ENCODE data around the gene VWA3A.
A peak's percentile ranks its signal among the peaks of the same experiment; 100 is the strongest.
"Not testable (repeated sequence)": the region's sequence is repeated elsewhere in the genome, so short reads cannot be mapped to it uniquely, and the experiment has no call there.

Gene VWA3A

GRCh38 chr16:22183901-22184614, 91.7 kb downstream of the VWA3A start:
- no peak for DNase-seq (ENCODE audit: low read depth in 2 of 2)

- DNase-seq (ENCODE audit: low read depth in 2 of 2), result no peak
Observed at GRCh38 chr16:22184615-22184968, 92.3 kb downstream of the VWA3A start.

- DNase-seq (ENCODE audit: low read depth in 2 of 2), result no peak
Observed at GRCh38 chr16:22186517-22186916, 94.2 kb downstream of the VWA3A start.

GRCh38 chr16:22188267-22188594, 95.9 kb downstream of the VWA3A start:
- DNase-seq (ENCODE audit: low read depth in 2 of 2), result no peak

GRCh38 chr16:22188595-22189442, 96.5 kb downstream of the VWA3A start:
- peak; percentile 35 to 56 for DNase-seq (ENCODE audit: low read depth in 2 of 2)

- DNase-seq (ENCODE audit: low read depth in 2 of 2), result no peak
Observed at GRCh38 chr16:22189473-22190080, 97.2 kb downstream of the VWA3A start.

GRCh38 chr16:22190081-22190775, 97.9 kb downstream of the VWA3A start:
- peak; percentile 100 for DNase-seq (ENCODE audit: low read depth in 2 of 2)

GRCh38 chr16:22190776-22191531, 98.6 kb downstream of the VWA3A start:
- DNase-seq (ENCODE audit: low read depth in 2 of 2), result peak; percentile 98 to 99

GRCh38 chr16:22191532-22192260, 99.4 kb downstream of the VWA3A start:
- no peak for DNase-seq (ENCODE audit: low read depth in 2 of 2)

GRCh38 chr16:22192261-22193062, 100.1 kb downstream of the VWA3A start:
- DNase-seq (ENCODE audit: low read depth in 2 of 2), result peak; percentile 61 to 72

GRCh38 chr16:22193063-22193411, 100.7 kb downstream of the VWA3A start:
- no peak for DNase-seq (ENCODE audit: low read depth in 2 of 2)

GRCh38 chr16:22194707-22195444, 102.5 kb downstream of the VWA3A start:
- DNase-seq (ENCODE audit: low read depth in 2 of 2), result no peak

- DNase-seq (ENCODE audit: low read depth in 2 of 2), result no peak
Observed at GRCh38 chr16:22195445-22195694, 103.0 kb downstream of the VWA3A start.

- DNase-seq (ENCODE audit: low read depth in 2 of 2), result peak; percentile 82 to 96
Observed at GRCh38 chr16:22195695-22196558, 103.6 kb downstream of the VWA3A start.

GRCh38 chr16:22196559-22197168, 104.3 kb downstream of the VWA3A start:
- DNase-seq (ENCODE audit: low read depth in 2 of 2), result not testable (repeated sequence)

- no peak for DNase-seq (ENCODE audit: low read depth in 2 of 2)
Observed at GRCh38 chr16:22198547-22199293, 106.4 kb downstream of the VWA3A start.

- no peak for DNase-seq (ENCODE audit: low read depth in 2 of 2)
Observed at GRCh38 chr16:22202261-22202637, 109.9 kb downstream of the VWA3A start.

- DNase-seq (ENCODE audit: low read depth in 2 of 2), result no peak
Observed at GRCh38 chr16:22203091-22203490, 110.8 kb downstream of the VWA3A start.
